ENCODE results near the gene PAK5.

PAK5 gene

GRCh38 chr20:9775176-9775575, 63.7 kb downstream of the PAK5 start:
- no peak for DNase-seq

DNA sequence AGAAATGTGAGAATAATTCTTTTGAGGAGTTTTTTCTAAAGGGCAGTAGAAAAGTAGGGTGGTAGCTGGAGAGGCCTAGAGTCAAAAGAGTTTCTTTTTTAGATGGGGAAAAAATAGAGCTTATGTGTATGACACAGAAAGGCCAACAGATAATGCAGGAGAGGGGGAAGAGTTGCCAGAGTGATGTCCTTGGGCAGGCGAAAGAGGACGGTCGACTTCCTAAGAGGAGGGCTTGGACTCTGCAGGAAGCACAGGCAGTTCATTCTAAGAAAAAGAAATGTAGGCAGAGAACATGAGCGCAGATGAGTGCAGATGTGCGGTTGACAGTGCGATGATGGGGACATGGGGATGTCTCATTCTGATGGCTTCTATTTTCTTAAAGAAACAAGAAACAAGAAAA, 68.9 kb downstream of the PAK5 start:
- DNase-seq: no peak

- DNase-seq: no peak
Measured at GRCh38 chr20:9761476-9761875, 77.4 kb downstream of the PAK5 start.

DNA sequence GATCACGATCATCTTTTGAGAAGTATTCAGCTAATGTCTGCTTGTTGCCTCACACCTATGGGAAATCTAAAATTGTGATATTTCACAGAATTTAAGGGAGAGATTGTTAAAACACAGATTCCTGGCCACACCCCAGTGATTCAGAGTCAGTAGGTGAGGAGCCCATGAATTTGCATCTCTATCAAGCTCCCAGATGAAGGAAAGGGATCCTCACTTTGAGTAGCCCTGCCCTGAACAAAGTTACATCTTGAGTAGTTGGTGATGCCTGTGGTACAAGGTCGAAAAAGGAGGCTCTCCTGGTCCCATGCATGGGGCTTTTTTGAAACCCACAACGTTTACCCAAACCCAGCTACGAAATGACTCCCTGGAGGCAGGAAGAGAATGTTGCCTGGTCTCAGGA, 79.5 kb downstream of the PAK5 start:
- DNase-seq: no peak

- DNase-seq: no peak
Measured at GRCh38 chr20:9758752-9759151, 80.1 kb downstream of the PAK5 start.

DNA sequence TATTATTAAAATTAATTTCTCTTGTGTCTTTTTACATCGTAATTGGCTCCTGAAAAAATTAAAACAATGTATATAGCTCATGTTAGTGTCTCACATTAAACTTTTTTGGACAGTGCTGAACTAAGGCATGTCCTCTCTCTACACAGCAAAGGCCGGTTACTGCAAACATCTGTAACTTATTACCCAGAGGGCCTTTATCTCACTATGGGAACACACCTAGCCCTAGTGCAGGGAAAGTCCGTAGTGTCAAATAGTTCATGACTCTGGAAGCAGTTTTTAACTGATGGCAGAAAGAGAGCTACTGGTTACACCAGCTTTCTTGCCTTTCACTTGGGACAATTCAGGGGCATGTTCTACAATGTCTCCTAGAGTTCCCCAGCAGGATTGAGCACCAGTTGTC, 82.2 kb downstream of the PAK5 start:
- no peak for DNase-seq

DNA sequence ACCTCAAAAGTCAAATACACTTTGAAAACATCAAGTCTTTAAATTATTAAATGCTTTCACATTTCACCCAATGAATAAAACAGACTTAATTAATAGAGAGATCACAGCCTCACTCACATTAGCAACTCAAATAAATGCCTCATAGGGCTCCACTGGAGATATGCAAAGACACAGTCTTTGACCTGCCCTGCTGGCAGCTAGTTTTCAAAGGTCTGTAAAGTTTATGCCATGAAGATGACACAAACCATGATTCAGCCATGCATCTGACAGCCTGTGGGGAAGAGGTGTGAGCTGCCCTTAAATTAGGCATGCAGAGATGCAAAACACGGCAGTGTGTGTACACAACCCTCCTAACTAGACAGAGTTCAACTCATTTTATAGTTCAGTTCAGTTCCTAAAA, 83.6 kb downstream of the PAK5 start:
- DNase-seq: no peak

DNA sequence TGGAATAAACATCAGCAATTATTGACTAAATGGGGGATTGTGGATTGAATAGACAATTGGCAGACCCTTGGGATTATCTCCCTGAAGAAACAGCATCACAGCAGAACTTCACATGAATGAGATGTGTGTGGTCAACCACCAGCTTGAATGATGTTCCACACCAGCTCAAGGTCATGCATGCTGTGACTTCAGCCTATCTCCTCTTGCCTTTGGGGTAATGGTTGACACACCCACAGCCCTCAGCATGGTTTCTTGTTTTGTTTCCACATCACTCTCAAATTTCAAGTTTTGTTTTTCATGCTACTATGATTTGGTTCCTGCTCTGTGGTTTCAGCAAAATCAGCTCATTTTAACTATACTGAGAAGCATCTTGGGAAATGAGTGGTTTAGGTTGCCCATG, 94.3 kb downstream of the PAK5 start:
- DNase-seq: no peak

- DNase-seq: no peak
Measured at GRCh38 chr20:9743871-9744270, 95.0 kb downstream of the PAK5 start.

- DNase-seq: no peak
Measured at GRCh38 chr20:9742821-9743220, 96.1 kb downstream of the PAK5 start.

- no peak for DNase-seq
Measured at GRCh38 chr20:9741996-9742395, 96.9 kb downstream of the PAK5 start.

DNA sequence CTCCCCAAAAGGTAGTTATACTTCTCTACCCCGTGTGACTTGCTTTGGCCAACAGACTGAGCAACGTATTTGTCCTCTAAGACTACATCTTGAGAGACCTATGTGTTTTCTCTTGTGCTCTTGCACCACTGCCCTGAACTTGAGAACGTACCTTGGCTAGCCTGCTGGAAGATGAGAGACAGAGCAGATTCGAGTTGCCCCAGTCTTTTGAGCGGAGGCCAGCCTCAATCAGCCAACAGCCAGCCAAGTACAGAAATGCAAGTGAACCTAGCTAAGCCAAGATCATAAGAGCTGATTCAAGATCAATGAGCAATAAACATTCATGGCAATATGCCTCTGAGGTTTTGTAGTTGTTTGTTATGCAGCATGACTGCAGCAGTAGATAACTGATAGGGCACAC, 98.4 kb downstream of the PAK5 start:
- DNase-seq: no peak

DNA sequence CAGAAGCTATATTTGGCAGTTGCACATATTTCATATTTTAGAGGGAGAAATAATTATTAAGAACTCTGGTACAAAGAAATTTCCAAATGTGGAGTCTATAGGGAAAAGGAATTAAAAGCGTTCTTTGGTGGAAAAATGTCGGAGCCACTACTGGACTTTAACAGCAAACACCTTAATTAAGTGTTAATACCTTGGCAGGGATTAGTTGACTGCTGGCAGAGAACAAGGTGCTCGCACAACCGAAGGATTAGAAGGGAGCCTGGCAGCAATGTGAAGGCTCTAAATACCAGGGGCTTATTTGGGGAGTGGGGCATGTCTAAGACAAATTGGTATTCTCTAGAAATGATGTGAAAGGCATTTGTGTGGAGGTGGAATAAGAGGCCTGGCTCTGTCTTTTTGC, 98.9 kb downstream of the PAK5 start:
- DNase-seq: no peak

DNA sequence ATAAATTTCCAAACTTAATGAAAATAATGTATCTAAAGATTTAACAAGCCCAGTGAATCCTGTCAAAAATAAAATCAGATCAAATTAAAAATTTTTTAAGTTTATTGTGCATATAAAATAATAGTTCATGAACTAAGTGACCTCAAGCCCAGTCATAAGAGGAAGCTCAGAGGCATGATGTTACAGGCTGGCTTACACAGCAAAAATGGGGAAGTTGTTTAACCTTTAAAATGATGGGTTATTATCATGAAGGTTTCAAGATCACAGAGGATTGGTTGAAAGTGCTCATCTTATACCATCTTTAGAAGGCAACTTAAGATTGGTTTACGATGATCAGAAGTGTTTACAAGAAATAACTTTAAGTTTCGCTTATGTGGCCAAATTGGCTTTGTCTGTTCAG, 102.5 kb downstream of the PAK5 start:
- no peak for DNase-seq

DNA sequence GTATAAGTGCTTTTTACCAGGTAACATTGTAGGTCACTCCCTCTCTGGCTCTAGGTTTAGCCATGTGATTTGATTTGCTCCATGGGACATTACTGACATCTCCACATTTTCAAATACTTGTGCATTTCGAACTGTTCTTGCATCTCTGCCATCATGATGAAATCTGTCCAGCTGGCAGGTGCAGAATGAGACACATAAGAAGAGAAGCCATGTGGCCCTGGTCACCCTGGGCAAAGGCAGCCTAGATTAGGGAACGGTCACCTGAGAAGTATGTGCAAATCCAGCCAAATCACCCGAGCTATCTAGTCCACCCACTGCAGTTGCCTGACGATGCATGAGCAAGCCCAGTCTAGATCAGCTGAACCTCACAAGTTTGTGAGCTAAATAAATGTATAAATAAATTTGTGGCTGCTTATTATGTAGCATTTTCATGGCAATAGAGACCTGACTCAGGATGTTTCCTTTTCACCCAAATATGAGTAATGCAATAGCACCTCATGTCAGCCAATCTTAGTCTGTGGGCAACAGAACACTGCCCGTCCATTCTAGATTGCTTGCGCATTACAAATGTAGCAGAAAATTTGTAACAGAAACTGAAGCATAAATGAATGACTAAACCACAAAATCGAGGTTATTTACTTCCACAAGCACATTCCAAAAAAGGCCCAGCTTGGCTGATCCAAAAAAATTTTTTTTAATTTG, 115.2 kb downstream of the PAK5 start:
- DNase-seq: no peak

- DNase-seq: no peak
Measured at GRCh38 chr20:9711872-9712271, 127.0 kb downstream of the PAK5 start.

DNA sequence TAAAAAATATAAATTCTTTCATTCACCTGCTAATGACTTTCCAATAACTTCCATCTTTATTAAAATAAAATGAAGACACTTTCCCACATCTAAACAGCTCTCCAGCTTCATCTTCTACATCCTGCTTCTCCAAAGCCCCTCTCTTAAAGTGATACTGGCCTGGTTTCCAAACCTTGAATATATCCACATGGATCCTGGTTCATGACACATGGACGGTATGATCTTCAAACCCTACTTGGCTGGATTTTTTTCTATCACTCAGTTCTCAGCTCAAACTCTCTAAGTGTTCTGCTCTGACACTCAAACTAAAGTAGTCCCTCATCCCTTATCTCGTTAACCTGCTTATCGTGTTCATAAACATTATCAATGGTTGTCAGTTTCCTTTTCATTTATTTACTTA, 128.2 kb downstream of the PAK5 start:
- DNase-seq: no peak

DNA sequence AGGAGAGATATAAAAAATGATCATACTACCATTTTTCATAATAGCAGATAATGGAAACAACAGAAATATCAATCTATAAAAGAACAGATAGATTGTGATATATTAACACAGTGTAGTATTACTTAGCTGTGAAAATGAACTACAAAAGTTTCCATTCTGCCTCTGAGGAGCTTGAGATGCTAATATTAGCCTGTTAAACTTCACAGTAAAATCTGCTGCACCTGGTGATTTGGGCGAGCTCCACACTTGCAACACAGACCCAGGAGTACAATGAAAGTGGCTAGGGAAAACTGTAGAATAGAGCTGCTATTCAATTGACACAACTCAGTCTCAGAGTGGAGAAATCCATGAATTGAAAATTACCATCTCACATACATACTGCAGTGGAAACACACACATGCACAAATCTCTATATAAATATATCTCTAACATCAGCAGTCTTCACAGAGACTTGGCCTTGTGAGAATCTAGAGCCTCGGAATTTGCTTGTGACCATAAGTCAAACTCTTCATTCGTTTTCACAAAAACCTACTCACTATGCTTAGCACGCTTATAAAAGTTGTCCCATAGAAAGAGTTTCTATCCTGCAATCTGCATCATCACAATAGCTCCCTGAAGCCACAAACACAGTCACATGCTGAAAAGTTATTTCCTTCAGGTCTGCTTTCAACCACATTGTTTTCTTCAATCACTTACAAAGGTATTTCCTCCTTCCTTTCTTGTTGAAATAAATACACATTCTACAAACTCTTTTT, 133.0 kb downstream of the PAK5 start:
- DNase-seq: no peak

- DNase-seq: no peak
Measured at GRCh38 chr20:9699181-9699580, 139.7 kb downstream of the PAK5 start.

DNA sequence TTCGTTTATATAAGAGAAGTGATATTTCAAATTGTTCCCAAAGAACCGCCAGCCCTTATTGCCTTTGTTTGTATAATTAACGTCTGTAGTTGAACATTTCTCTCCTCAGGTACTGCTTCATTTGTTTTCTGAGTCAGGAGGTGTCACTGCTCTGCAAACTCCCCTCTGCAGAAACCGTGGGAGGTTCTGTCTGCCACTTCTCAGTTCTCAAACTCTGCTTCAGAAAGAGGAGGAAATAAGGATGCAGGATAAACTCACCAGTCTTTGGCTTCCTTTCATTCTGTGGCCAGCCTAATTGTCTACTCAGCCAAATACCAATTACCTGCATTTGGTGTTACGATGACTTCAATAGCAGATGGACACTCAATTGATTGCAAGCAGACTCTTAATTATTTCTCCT, 149.8 kb downstream of the PAK5 start:
- DNase-seq: no peak

GRCh38 chr20:9686866-9687265, 152.0 kb downstream of the PAK5 start:
- DNase-seq: no peak

DNA sequence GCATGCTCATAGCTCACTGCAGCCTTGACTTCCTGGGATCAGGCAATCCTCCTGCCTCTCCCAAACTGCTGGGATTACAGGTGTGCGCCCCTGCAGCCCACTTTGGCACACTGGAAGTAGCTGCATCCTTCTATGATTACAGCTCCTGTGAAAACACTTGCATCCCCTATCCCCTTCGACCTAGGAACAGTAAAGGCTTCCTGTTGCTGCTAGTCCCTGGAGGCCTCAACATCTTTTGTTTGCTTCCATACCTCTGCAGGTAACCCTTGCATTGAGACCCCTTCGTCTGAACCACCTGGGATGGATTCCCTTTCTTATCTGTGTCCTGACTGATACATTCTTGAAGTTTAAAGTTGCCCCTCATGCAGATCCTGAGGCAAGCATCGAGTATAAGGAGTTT, 152.4 kb downstream of the PAK5 start:
- DNase-seq: no peak

DNA sequence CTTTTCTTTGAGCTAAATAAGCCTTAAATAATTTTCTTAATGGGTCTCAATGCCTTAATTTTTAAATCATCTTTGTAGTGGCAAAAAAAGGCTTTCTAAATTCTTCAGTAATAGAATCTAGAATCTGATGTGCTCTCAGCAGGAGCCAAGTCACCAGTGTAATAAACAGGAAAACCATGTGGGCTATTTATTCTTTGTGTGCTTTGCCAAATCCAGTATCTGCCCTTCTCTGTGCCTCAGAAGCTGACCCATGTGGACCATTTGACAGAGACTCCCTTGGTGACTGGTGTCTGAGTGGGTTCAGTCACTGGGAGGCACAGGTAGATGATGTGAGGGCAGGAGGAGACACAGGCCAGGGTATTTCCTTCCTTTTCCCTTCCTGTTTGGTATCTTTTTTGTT, 152.9 kb downstream of the PAK5 start:
- DNase-seq: no peak

- no peak for DNase-seq
Measured at GRCh38 chr20:9685011-9685410, 153.9 kb downstream of the PAK5 start.

- DNase-seq: no peak
Measured at GRCh38 chr20:9677100-9677623, 161.7 kb downstream of the PAK5 start.

Measured in CD4-positive, alpha-beta T cell treated with Interleukin-4 for 1 hour (primary cell).